ENCODE results near the gene FAM107A.

Gene FAM107A

DNA sequence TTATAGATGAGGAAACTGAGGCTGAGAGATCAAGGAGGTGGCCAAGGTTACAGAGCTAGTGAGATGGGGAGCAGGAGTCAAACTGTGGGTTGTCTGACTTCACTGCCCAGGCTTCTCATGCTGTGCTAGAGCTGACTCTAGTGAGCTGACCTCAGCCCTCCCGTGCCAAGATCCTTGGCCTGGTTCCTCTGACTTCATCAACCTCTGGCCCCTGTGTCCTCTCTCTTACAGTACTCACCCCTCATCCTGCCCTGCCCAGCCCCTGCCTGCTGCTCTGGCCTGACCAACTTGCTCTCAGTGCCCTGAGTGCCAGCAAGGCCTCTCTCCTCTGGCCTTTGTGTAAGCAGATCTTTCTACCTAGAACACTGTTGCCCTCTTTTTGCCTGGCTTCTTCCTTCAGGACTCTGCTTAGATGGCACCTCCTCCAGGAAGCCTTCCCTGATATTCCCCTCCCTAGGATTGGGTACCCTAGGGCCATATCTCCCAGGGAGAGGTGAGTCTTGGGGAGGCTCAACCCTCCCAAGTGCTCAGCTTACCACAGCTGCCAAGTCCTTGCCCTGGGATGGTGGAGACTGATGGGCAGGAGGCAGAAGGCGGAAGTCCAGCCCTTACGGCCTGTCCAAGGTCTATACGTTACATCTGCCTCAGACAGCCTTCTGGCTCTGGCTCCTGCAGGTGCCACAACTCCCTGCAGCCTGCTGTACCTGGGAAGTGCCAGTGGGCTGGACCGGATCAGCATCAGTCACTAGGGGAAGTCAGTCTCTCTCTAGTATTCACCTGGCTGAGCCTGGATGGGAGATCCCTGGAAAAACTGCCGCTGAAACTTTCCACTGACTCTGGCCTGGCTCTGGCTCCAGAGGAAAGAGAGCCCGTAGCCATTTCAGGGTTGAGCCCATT is 36.3 kb upstream of the FAM107A start:
- Histone ChIP-seq H3K27me3 (ENCODE audit: low read depth, low read length) (no peaks in the 10 kb centered on the region), H3K4me3 (ENCODE audit: low read depth in 1 of 2, low read length in 2 of 2) (no peak overlapping the region), H3K36me3 (ENCODE audit: control insufficient read depth in 1 of 2, insufficient read depth in 2 of 2, low read length in 2 of 2) (no peaks in the 10 kb centered on the region), H3K4me1 (ENCODE audit: control insufficient read depth in 1 of 2, insufficient read depth in 2 of 2, low read length in 2 of 2) (peaks cover 0 to 5% of the 10 kb centered on the region in 2 donors), H3K9me3 (ENCODE audit: control insufficient read depth in 1 of 2, low read length in 2 of 2) (no peaks in the 10 kb centered on the region), H3K27ac (ENCODE audit: low read length) (no peak overlapping the region)

DNA sequence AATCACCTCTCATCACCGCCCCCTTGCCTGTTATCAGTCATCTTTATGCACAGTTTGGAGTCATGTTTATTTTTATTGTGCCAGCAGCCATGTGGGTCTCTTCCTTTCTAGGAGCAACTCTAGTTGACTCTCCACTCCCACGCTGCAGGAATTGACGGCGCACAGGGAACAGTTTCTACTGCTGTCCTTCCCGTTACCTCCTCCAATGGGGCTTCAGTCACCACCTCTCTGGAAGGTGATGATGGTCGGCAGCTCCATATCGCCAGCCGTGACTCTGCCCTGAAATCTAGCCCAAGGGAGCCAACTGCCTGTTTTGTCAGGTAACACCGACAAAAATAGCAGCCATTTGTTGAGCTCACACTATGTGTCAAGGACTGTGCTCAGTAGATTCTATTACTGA is 35.6 kb upstream of the FAM107A start:
- Histone ChIP-seq H3K9me3 (ENCODE audit: control insufficient read depth in 1 of 2, low read length in 2 of 2) (no peaks in the 10 kb centered on the region), H3K36me3 (ENCODE audit: control insufficient read depth in 1 of 2, insufficient read depth in 2 of 2, low read length in 2 of 2) (no peaks in the 10 kb centered on the region), H3K27me3 (ENCODE audit: low read depth, low read length) (no peaks in the 10 kb centered on the region), H3K4me1 (ENCODE audit: control insufficient read depth in 1 of 2, insufficient read depth in 2 of 2, low read length in 2 of 2) (peaks cover 0 to 5% of the 10 kb centered on the region in 2 donors), H3K4me3 (ENCODE audit: low read depth in 1 of 2, low read length in 2 of 2) (no peak overlapping the region), H3K27ac (ENCODE audit: low read length) (no peak overlapping the region)

DNA sequence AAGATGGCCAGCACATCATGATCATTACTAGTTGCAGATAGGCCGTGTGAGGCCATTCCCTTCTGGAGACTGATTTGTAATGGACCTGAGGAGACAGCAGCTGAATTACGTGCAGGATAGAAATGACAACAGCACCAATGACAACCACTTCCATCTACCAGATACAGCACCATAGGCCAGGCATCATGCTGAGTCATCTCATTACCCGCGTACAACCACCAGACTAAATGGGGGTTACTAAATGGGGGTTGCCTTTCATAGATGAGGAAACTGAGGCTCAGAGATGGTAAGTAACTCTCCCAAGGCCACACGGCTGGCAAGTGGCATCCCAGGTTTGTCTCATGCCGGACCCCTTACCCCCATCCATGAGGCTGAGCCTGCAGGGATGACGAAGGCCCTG is 32.8 kb upstream of the FAM107A start:
- no peaks in the 10 kb centered on the region for H3K9me3 ChIP-seq (ENCODE audit: control insufficient read depth in 1 of 2, low read length in 2 of 2)
- H3K36me3 ChIP-seq (ENCODE audit: control insufficient read depth in 1 of 2, insufficient read depth in 2 of 2, low read length in 2 of 2) = no peaks in the 10 kb centered on the region
- no peaks in the 10 kb centered on the region for H3K27me3 ChIP-seq (ENCODE audit: low read depth, low read length)
- peaks cover 0 to 5% of the 10 kb centered on the region in 2 donors for H3K4me1 ChIP-seq (ENCODE audit: control insufficient read depth in 1 of 2, insufficient read depth in 2 of 2, low read length in 2 of 2)
- H3K27ac ChIP-seq (ENCODE audit: low read length) = no peak overlapping the region
- H3K4me3 ChIP-seq (ENCODE audit: low read depth in 1 of 2, low read length in 2 of 2) = no peak overlapping the region

DNA sequence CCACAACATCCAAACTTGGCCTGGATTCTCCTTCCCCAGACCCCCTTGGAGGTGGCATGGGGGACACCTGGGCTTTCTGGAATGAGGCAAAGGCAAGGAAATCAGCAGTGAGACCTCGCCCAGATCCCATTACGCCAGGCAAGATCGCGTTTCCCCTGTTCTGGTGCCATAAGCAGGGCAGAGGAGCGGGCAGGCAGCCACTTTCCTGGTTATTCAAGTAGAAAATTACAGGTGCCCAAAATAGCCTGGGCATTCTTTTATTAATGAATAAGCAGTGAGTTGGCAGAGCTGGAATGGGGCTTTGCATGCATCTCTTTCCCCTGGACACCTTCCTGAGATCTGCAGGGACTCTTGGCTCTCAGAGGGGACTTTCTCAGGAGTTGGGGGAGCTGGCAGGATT is 31.5 kb upstream of the FAM107A start:
- H3K36me3 ChIP-seq (ENCODE audit: control insufficient read depth in 1 of 2, insufficient read depth in 2 of 2, low read length in 2 of 2) = no peaks in the 10 kb centered on the region
- H3K27ac ChIP-seq (ENCODE audit: low read length) = no peak overlapping the region
- H3K4me3 ChIP-seq (ENCODE audit: low read depth in 1 of 2, low read length in 2 of 2) = no peak overlapping the region
- H3K4me1 ChIP-seq (ENCODE audit: control insufficient read depth in 1 of 2, insufficient read depth in 2 of 2, low read length in 2 of 2) = peaks cover 0 to 5% of the 10 kb centered on the region in 2 donors
- peaks cover 0 to 7% of the 10 kb centered on the region in 2 donors for H3K9me3 ChIP-seq (ENCODE audit: control insufficient read depth in 1 of 2, low read length in 2 of 2)
- H3K27me3 ChIP-seq (ENCODE audit: low read depth, low read length) = no peaks in the 10 kb centered on the region

DNA sequence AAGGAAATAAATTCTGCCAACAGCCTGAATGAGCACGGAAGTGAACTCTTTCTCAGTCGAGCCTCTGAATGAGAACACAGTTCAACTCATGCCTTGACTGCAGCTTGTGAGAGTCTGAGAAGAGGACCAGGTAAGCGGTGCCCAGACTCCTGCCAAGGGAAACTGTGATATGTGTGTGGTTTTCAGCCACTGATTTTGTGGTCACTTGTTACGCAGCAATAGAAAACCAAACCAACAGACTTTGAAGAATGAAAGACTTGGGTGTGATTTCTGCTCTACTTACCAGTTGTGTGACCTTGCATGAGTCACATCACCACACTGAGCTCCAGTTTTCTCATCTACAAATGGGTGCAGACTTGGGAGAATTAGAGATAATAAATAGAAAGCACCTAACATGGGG is 30.6 kb upstream of the FAM107A start:
- H3K27ac ChIP-seq (ENCODE audit: low read length) = no peak overlapping the region
- H3K36me3 ChIP-seq (ENCODE audit: control insufficient read depth in 1 of 2, insufficient read depth in 2 of 2, low read length in 2 of 2) = no peaks in the 10 kb centered on the region
- H3K4me3 ChIP-seq (ENCODE audit: low read depth in 1 of 2, low read length in 2 of 2) = no peak overlapping the region
- peaks cover 0 to 7% of the 10 kb centered on the region in 2 donors for H3K9me3 ChIP-seq (ENCODE audit: control insufficient read depth in 1 of 2, low read length in 2 of 2)
- H3K27me3 ChIP-seq (ENCODE audit: low read depth, low read length) = no peaks in the 10 kb centered on the region
- peaks cover 0 to 5% of the 10 kb centered on the region in 2 donors for H3K4me1 ChIP-seq (ENCODE audit: control insufficient read depth in 1 of 2, insufficient read depth in 2 of 2, low read length in 2 of 2)

DNA sequence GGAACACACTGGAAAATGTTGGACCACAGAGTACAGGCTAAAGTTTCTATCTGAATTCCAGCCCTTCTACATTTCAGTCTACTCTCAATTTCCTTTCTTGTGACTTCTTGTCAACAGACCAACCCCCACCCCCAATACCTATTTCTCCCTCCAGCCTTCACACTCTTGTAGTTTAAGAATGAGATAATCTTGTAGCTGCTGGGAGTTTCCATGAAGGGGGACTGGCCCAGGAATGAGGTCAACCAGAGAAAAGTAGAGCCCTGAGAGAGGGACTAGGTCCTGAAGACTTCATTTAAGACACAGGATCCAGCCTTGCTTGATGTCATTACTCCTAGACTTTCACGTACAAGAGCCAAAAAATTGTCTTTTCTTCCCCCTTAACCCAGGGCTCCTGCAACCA is 29.5 kb upstream of the FAM107A start:
- H3K27me3 ChIP-seq (ENCODE audit: low read depth, low read length) = no peaks in the 10 kb centered on the region
- no peak overlapping the region for H3K4me3 ChIP-seq (ENCODE audit: low read depth in 1 of 2, low read length in 2 of 2)
- peaks cover 0 to 7% of the 10 kb centered on the region in 2 donors for H3K9me3 ChIP-seq (ENCODE audit: control insufficient read depth in 1 of 2, low read length in 2 of 2)
- H3K27ac ChIP-seq (ENCODE audit: low read length) = no peak overlapping the region
- peaks cover 0 to 5% of the 10 kb centered on the region in 2 donors for H3K4me1 ChIP-seq (ENCODE audit: control insufficient read depth in 1 of 2, insufficient read depth in 2 of 2, low read length in 2 of 2)
- no peaks in the 10 kb centered on the region for H3K36me3 ChIP-seq (ENCODE audit: control insufficient read depth in 1 of 2, insufficient read depth in 2 of 2, low read length in 2 of 2)

DNA sequence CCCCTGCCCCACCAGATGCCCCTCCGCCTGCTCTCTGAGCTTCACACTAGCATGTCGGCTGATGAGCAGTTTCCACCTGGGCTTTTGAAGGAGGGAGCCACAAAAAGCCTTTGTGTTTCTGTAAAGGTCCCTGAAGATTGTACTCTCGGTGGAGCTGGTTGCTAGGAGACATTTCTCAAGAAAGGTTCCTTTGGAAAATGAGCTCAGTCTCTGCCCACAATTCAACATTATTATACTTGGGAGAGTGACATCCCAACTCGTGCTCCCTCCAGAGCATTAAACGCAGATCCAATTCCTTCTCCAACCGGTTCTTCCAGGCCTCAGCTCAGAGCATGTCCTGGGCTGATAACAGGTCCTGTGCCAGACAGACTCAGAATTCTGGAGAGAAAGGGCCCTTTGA is 26.8 kb upstream of the FAM107A start:
- H3K27me3 ChIP-seq (ENCODE audit: low read depth, low read length) = no peaks in the 10 kb centered on the region
- H3K4me1 ChIP-seq (ENCODE audit: control insufficient read depth in 1 of 2, insufficient read depth in 2 of 2, low read length in 2 of 2) = peaks cover 0 to 5% of the 10 kb centered on the region in 2 donors
- no peak overlapping the region for H3K27ac ChIP-seq (ENCODE audit: low read length)
- H3K9me3 ChIP-seq (ENCODE audit: control insufficient read depth in 1 of 2, low read length in 2 of 2) = peaks cover 0 to 7% of the 10 kb centered on the region in 2 donors
- no peak overlapping the region for H3K4me3 ChIP-seq (ENCODE audit: low read depth in 1 of 2, low read length in 2 of 2)
- H3K36me3 ChIP-seq (ENCODE audit: control insufficient read depth in 1 of 2, insufficient read depth in 2 of 2, low read length in 2 of 2) = no peaks in the 10 kb centered on the region

DNA sequence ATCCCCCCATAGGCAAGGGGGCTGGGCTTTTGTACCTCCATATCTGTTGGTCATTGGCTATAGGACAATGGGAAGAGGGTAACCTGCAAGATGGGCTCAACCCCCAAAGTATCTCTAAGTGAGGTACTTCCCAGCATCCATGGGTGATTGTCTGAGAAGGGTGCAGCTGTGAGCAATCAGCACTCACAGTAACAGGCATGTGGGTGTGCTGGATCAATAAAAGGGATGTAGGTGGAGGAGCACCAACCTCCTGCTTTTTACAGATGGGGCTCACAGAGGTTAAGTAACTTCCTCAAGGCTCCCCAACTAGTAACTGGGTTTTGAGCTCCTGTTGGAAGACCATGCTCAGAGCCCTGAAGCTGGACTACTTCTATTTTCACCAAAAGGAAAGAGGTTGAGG is 26.4 kb upstream of the FAM107A start:
- H3K27me3 ChIP-seq (ENCODE audit: low read depth, low read length) = no peaks in the 10 kb centered on the region
- H3K4me3 ChIP-seq (ENCODE audit: low read depth in 1 of 2, low read length in 2 of 2) = no peak overlapping the region
- peaks cover 0 to under 1% of the 10 kb centered on the region in 2 donors for H3K4me1 ChIP-seq (ENCODE audit: control insufficient read depth in 1 of 2, insufficient read depth in 2 of 2, low read length in 2 of 2)
- no peaks in the 10 kb centered on the region for H3K36me3 ChIP-seq (ENCODE audit: control insufficient read depth in 1 of 2, insufficient read depth in 2 of 2, low read length in 2 of 2)
- no peak overlapping the region for H3K27ac ChIP-seq (ENCODE audit: low read length)
- peaks cover 0 to 7% of the 10 kb centered on the region in 2 donors for H3K9me3 ChIP-seq (ENCODE audit: control insufficient read depth in 1 of 2, low read length in 2 of 2)

DNA sequence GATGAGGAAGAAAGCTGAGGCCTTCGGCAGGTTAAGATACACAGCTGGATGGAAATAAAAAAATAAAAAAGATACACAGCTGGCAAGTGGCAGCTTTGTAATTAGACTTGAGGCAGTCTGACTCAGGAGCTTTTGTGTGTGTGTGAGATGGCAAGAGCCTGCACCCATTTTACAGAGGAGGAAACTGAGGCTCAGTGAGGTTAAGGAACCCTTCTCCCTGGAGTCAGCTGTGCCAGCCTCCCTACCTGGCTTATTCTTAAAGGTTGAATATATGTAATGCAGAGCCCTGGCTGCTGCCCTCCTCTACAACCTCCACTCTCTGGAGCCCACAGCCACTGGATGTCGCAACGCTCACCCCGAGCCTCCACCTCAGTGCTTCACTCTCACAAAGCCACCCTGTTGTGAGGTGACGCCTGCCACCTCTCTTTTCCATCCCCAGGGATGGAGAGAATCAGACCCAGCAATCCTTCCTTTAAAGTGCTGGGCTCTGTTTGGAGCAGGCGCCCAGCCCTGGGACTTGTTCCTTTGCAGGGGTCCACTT is 20.6 kb upstream of the FAM107A start:
- no peak overlapping the region for H3K4me3 ChIP-seq (ENCODE audit: low read depth in 1 of 2, low read length in 2 of 2)
- no peaks in the 10 kb centered on the region for H3K27me3 ChIP-seq (ENCODE audit: low read depth, low read length)
- H3K4me1 ChIP-seq (ENCODE audit: control insufficient read depth in 1 of 2, insufficient read depth in 2 of 2, low read length in 2 of 2) = no peaks in the 10 kb centered on the region
- no peaks in the 10 kb centered on the region for H3K9me3 ChIP-seq (ENCODE audit: control insufficient read depth in 1 of 2, low read length in 2 of 2)
- H3K27ac ChIP-seq (ENCODE audit: low read length) = no peak overlapping the region
- H3K36me3 ChIP-seq (ENCODE audit: control insufficient read depth in 1 of 2, insufficient read depth in 2 of 2, low read length in 2 of 2) = no peaks in the 10 kb centered on the region

DNA sequence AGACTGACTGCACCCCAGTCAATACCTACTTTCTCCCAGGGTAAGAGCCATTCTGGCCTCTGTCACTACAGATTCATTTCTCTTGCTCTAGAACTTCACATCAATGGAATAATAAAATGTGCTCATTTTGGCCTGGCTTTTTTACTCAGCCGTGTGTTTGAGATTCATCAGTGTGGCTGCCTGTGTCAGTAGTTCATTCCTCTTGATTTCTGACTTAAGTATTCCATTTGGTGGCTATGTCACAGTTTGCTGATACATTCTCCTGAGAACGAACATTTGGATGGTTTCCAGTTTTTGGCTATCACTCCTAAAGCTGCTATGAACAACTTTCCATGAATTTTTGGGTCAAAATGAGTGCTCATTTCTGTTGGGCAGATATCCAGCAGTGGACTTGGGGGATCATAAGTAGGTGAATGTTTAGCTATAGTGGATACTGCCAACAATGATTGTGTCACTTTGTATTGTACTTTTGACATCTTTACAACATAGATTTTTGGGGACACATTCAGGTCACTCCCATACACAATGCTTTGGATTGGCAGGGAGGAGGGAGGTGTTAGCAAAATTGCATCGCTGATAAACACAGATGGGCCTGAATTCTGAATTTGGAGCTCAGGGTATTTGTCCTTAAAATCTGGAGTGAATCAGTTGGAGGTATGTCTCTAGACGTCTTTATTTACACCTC is 19.8 kb upstream of the FAM107A start:
- H3K4me3 ChIP-seq (ENCODE audit: low read depth in 1 of 2, low read length in 2 of 2) = no peak overlapping the region
- no peaks in the 10 kb centered on the region for H3K27me3 ChIP-seq (ENCODE audit: low read depth, low read length)
- no peaks in the 10 kb centered on the region for H3K36me3 ChIP-seq (ENCODE audit: control insufficient read depth in 1 of 2, insufficient read depth in 2 of 2, low read length in 2 of 2)
- no peaks in the 10 kb centered on the region for H3K4me1 ChIP-seq (ENCODE audit: control insufficient read depth in 1 of 2, insufficient read depth in 2 of 2, low read length in 2 of 2)
- no peaks in the 10 kb centered on the region for H3K9me3 ChIP-seq (ENCODE audit: control insufficient read depth in 1 of 2, low read length in 2 of 2)
- no peak overlapping the region for H3K27ac ChIP-seq (ENCODE audit: low read length)

DNA sequence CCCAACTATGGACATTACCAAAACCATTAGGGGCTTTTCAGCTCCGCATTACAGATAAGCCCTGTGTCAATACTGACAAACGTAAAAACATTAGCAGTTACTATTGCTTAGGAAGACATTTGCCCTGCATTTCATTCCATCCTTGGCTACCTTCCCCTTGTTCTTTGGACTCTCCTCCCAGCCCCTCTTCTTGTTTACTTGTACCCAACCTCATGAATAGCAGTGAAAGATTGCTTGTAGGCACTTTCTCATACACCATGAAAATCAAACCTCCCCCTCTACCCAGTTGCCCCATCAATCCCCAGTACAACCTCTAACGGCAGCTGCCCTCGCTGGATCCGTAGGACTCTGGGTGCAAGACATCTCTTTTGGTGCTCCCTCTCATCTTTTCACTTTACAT is 16.9 kb upstream of the FAM107A start:
- Histone ChIP-seq H3K27ac (ENCODE audit: low read length) (no peak overlapping the region), H3K9me3 (ENCODE audit: control insufficient read depth in 1 of 2, low read length in 2 of 2) (no peaks in the 10 kb centered on the region), H3K36me3 (ENCODE audit: control insufficient read depth in 1 of 2, insufficient read depth in 2 of 2, low read length in 2 of 2) (no peaks in the 10 kb centered on the region), H3K4me3 (ENCODE audit: low read depth in 1 of 2, low read length in 2 of 2) (no peak overlapping the region), H3K27me3 (ENCODE audit: low read depth, low read length) (no peaks in the 10 kb centered on the region), H3K4me1 (ENCODE audit: control insufficient read depth in 1 of 2, insufficient read depth in 2 of 2, low read length in 2 of 2) (no peaks in the 10 kb centered on the region)
